GM18868 (cell line): ENCODE measurements around the gene WWOX.
A peak's percentile ranks its signal among the peaks of the same experiment; 100 is the strongest.

Source experiments
- ATAC-seq: cut with Tn5 transposase; IDR thresholded peaks from one replicate; pipeline ENCODE4 v1.9.1; 2021; ENCODE audit warnings: mild to moderate bottlenecking, moderate library complexity; ENCODE audit not compliant: unreplicated experiment

The WWOX gene

GRCh38 chr16:78552716-78553115 lies 453.3 kb downstream of the WWOX start:
- ATAC-seq: no peak

- ATAC-seq: no peak
These were observed 454.0 kb downstream of the WWOX start for GRCh38 chr16:78553268-78554039.

DNA sequence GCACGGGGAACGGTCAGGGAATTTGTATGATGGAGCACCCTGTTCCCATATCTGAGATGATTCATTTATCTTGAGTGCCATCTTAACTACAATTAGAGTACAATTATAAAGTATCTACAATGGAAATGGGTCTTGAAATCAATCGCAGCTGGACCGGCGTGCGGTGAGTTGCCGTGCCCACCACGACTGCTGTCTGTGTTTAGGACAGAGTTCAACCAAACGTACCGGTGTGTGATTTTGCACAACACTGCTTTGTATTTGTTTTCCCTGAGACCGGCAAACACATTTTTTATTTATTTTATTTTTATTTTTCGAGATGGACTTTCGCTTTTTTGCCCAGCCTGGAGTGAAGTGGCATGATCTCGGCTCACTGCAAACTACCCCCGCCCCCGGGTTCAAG lies 457.0 kb downstream of the WWOX start:
- ATAC-seq: no peak

DNA sequence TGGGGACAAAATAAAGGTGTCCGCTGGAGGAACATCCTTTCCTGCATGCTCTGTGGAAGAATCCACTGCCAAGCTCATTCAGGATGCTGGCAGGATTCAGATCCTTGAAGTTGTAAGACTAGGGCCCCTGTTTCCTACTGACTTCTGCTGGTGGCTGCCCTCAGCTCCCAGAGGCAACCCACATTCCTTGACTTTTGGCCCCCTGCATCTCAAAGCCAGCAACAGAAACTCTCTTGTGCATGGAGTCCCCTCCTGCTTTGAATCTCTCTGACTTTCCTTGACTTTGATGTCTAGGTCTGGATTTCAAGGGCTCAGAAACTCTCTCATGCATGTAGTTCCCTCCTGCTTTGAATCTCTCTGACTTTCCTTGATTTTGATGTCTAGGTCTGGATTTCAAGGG lies 461.5 kb downstream of the WWOX start:
- no peak for ATAC-seq

DNA sequence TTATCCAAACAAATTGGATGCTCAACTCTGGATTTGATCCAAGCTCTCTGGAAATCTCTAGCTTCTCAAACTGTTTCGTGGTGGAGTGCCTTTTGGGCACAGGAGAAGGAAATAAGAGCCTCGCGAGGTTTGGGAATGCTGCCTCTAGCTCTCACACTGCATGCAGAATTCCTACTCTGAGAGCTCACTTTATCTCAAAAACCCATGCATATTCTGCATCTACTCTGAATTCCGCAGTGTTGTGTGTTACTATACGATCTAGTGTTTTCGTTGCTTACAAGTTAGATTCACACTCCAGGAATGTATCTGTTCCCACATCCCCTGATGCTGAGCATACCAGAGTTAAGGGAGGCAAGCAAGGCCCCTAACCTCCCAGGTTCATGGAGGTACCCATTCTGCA lies 462.7 kb downstream of the WWOX start:
- ATAC-seq: no peak

- no peak for ATAC-seq
These were observed 463.2 kb downstream of the WWOX start for GRCh38 chr16:78562650-78563049.

DNA sequence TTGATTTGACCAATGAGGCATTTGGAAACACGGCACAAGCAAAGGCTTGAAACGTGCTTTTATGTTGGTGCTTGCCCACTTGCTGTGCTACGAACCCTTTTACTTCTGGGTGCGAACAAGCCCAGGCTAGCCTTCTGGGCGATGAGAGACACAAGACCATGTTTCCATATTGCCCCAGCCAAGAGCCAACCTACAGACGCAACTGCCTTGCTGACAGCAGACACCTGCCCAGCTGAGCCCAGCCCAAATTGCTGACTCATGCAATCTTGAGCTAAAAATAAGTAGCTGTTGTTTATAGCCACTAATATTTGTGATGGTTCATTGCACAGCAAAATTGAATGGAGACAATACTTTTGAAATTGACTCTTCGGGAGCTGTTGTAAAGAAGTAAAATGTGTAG lies 464.5 kb downstream of the WWOX start:
- no peak for ATAC-seq

GRCh38 chr16:78566397-78567073 lies 467.1 kb downstream of the WWOX start:
- ATAC-seq: no peak

DNA sequence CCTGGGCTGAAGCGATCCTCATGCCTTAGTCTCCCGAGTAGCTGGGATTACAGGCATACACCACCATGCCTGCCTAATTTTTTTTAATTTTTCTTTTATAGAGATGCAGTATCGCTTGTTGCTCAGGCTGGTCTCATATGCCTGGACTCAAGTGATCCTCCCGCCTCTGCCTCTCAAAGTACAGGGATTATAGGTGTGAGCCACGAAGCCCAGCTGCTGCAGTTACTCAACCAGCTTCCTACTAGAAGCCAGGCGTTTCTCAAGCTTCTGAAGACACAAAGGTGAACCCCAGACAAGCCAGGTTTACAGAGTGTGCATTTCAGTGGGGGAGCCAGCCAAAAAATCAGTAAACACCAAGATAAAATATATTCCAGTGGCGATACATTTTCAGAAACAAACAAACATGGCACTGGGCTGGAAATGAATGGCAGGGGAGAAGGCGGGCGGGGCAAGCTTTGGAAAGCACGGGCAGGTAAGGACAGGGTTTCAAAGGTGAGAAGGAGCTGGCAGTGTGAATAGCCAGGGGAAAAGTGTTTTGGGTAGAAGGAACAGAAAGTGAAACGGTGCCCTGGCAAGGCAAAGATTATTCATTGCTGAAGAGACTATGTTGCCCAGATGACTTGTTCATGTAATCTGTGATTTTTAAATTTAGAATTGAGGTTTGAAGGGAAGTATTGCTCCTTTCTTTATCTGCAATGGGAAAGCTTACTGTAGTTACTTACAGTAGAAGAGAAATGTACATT lies 471.1 kb downstream of the WWOX start:
- ATAC-seq: peak; percentile 80

- no peak for ATAC-seq
These were observed 472.0 kb downstream of the WWOX start for GRCh38 chr16:78571434-78571833.

GRCh38 chr16:78571898-78572358 lies 472.5 kb downstream of the WWOX start:
- ATAC-seq: no peak

DNA sequence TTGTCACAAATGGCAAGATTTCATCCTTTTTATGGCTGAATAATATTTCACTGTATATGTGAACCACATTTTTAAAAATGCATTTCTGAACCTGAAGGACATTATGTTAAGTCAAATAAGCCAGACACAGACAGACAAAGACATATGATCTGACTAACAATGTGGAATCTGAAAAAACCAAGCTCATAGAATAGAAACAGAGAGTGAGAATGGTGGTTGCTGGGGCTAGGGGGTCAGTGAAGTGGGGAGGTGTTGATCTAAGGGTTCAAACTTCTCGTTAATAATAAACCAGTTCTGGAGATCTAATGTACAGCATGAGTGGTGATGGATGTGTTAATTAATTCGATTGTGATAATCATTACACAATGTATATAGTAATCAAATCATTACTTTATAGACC lies 475.1 kb downstream of the WWOX start:
- ATAC-seq: no peak

- ATAC-seq: no peak
These were observed 477.5 kb downstream of the WWOX start for GRCh38 chr16:78576941-78577340.

DNA sequence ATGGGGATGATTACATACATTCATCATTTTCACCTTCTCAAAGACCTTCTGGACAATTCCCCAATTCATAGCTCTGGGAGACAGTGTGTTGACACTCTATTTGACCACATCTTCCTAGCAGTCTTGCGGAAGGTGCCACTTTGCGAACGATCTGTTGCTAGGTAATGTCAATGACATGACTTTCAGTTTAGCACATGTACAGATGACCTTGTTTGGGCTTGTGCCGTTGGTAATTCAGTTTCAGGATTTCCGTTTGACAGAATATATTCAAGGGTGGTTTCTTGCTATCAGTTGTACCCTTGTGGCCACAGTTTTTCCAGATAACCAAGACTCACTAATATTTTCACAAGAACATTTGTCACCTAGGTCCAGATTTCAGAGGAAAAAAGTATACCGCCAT lies 478.2 kb downstream of the WWOX start:
- ATAC-seq: no peak

DNA sequence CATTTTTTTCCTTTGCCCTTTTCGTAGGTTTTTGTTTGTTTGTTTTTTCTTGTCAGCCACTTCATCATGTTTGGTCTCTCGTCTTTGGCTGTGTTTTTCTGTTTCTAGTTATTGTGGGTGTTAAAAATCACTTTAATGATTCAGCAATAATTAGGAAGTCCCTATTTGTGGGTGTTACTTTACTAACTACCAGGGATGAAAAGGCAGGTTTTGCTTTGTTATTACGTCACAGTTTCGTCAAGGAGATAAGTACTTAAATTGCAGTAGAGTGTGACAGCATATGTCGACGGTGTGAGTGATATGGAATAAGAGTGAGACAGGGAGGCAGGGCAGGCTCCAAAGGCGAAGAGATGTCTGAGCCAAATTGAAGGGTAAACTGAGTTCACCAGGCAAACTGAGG lies 479.6 kb downstream of the WWOX start:
- no peak for ATAC-seq

DNA sequence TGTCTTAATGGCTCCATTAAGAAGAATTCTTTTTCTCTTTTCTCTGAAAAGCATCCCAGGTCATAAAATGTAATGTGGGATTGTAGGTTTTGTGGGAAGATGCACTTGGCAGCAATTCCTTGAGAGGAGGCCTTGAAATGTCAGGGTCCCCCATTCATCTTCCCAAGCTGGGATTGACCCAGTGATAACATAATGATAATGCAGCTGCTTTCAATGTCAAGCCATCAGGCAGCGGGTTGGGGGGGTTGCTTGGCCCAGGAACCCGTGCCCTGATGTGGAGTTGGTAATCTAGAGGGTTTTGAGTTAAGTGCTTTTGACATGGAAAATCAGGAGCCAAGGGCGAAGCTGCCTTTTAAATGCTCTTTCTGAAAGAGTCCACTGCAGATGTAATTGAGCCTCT lies 484.0 kb downstream of the WWOX start:
- ATAC-seq: no peak

- no peak for ATAC-seq
These were observed 484.9 kb downstream of the WWOX start for GRCh38 chr16:78584213-78584860.

DNA sequence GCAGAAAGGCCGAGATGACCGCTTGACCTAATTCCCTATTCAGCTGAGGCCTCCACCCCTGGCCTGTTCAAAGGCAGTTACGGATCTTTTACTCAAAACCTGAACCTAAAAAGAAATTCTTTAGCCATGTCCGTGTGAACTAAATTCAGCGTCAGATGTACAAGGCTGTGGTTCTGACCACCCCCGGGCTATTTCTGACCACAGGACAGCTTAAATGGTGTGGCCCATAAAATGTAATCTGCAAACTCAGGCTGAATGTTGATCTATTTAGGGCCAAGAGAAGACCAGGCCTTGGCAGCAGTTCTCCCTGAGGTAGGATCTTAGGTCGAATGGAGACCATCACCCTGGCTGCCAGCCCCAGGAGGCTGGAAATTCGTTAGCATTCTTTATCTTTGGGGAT lies 485.5 kb downstream of the WWOX start:
- no peak for ATAC-seq

DNA sequence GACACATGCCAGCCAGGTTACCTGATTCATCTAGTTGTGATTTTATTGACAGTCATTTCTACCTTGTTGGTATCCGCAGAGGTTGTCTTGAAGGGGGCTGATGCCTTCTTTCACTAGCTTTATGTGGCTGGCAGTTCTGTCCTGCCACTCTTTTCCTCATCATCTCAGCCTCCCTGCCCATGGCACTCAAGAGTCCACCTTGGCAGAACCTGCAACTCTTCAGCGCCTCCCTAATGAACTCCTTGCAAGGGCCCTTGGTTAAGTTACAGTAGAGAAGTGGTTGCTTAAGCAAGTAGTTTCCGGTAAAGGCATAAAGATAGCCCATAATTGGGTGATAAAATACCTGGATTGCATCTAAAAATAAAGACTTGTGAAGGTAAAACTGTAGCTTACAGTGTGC lies 489.9 kb downstream of the WWOX start:
- no peak for ATAC-seq

- ATAC-seq: no peak
These were observed 492.2 kb downstream of the WWOX start for GRCh38 chr16:78591682-78592103.

GRCh38 chr16:78592111-78592510 lies 492.7 kb downstream of the WWOX start:
- no peak for ATAC-seq
